Astrocyte (in vitro differentiated cells and primary cell): Measurements from ENCODE around the gene PLCH2. TPM values are rescaled to one million over a fixed set of nuclear protein-coding genes. Genes with fewer than 3 reads are reported as not detected.

ENCODE experiments used
- DNase-seq: peaks from one replicate; pipeline ENCODE4 v3.0.0-alpha.2; 2010; ENCODE audit warnings: low read depth
- FAIRE-seq: peaks from 2 replicates; lab custom pipeline; 2011; peaks lifted over from hg19 to GRCh38; lab: Jason Lieb, UNC
- H2AFZ ChIP-seq: 2 replicates; pipeline ENCODE4 v1.6.0; 2012; ENCODE audit warnings: low read depth, low read length, inconsistent platforms
- H3K27ac ChIP-seq: 2 replicates; pipeline ENCODE4 v1.5.1; 2011; ENCODE audit warnings: low read depth, low read length, inconsistent platforms
- H3K27me3 ChIP-seq: 2 replicates; pipeline ENCODE4 v1.6.0; 2011; ENCODE audit warnings: low read length, inconsistent platforms; ENCODE audit not compliant: insufficient read depth
- H3K36me3 ChIP-seq: 2 replicates; pipeline ENCODE4 v1.5.1; 2011; ENCODE audit warnings: low read length, inconsistent platforms; ENCODE audit not compliant: insufficient read depth
- H3K4me1 ChIP-seq: 2 replicates; pipeline ENCODE4 v1.5.1; 2011; ENCODE audit warnings: low read length, inconsistent platforms; ENCODE audit not compliant: insufficient read depth
- H3K4me2 ChIP-seq: 2 replicates; pipeline ENCODE4 v1.6.0; 2012; ENCODE audit warnings: low read length, inconsistent platforms
- H3K4me3 ChIP-seq: 2 replicates; pipeline ENCODE4 v1.5.1; 2011; ENCODE audit warnings: low read depth, mild to moderate bottlenecking, low read length, inconsistent platforms; ENCODE audit not compliant: insufficient read depth
- H3K79me2 ChIP-seq: 2 replicates; pipeline ENCODE4 v1.6.0; 2012; ENCODE audit warnings: mild to moderate bottlenecking, low read length, inconsistent platforms; ENCODE audit not compliant: insufficient read depth
- H3K9ac ChIP-seq: 2 replicates; pipeline ENCODE4 v1.6.0; 2012; ENCODE audit warnings: mild to moderate bottlenecking, low read length, inconsistent platforms
- H3K9me3 ChIP-seq: 2 replicates; pipeline ENCODE4 v1.5.1; 2012; ENCODE audit warnings: low read depth, mild to moderate bottlenecking, low read length, inconsistent platforms; ENCODE audit not compliant: insufficient read depth
- H4K20me1 ChIP-seq: 2 replicates; pipeline ENCODE4 v1.6.0; 2012; ENCODE audit warnings: low read length, inconsistent platforms; ENCODE audit not compliant: insufficient read depth
- H3K27ac Mint-ChIP-seq: one replicate; pipeline ENCODE4 v1.8.0; 2021; ENCODE audit warnings: mild to moderate bottlenecking, mixed read lengths; ENCODE audit not compliant: unreplicated experiment
- H3K27me3 Mint-ChIP-seq: one replicate; pipeline ENCODE4 v1.8.0; 2021; ENCODE audit warnings: low read depth, mixed read lengths; ENCODE audit not compliant: unreplicated experiment
- H3K36me3 Mint-ChIP-seq: one replicate; pipeline ENCODE4 v1.8.0; 2021; ENCODE audit warnings: low read depth, mixed read lengths; ENCODE audit not compliant: unreplicated experiment
- H3K4me1 Mint-ChIP-seq: one replicate; pipeline ENCODE4 v1.8.0; 2021; ENCODE audit warnings: low read depth, mixed read lengths; ENCODE audit not compliant: unreplicated experiment
- H3K4me3 Mint-ChIP-seq: one replicate; pipeline ENCODE4 v1.8.0; 2021; ENCODE audit warnings: mild to moderate bottlenecking, moderate library complexity, mixed read lengths; ENCODE audit not compliant: unreplicated experiment
- H3K9me3 Mint-ChIP-seq: one replicate; pipeline ENCODE4 v1.8.0; 2021; ENCODE audit warnings: mild to moderate bottlenecking, mixed read lengths; ENCODE audit not compliant: unreplicated experiment
- EZH2 ChIP-seq: IDR thresholded peaks from 2 replicates; pipeline ENCODE4 v1.6.1; 2012; ENCODE audit warnings: mild to moderate bottlenecking, low read length, inconsistent platforms; ENCODE audit not compliant: insufficient read depth
- total RNA-seq: library from RNA; stranded (reverse); gene quantifications from 2 replicates; pipeline ENCODE4 v1.2.1, GENCODE V29; 2021
- TF ChIP-seq, protein P1 (sequence below): IDR thresholded peaks from 2 replicates; pipeline ENCODE4 v1.5.1; 2011; ENCODE audit warnings: low read depth, mild to moderate bottlenecking, inconsistent platforms, low read length, moderate library complexity; ENCODE audit not compliant: insufficient read depth

PLCH2 gene
- total RNA-seq, 1 donor from 2014 or later = 2.0 TPM

GRCh38 chr1:2472109-2472508 lies 4.0 kb upstream of the PLCH2 start:
- H3K27ac Mint-ChIP-seq = no peak overlapping the region
- Histone ChIP-seq H2AFZ (no peak overlapping the region), H3K27ac (no peak overlapping the region), H3K36me3 (no peaks in the 10 kb centered on the region), H3K9ac (no peak overlapping the region), H3K9me3 (no peaks in the 10 kb centered on the region), H3K4me1 (no peaks in the 10 kb centered on the region), H3K79me2 (no peaks in the 10 kb centered on the region), H3K27me3 (no peaks in the 10 kb centered on the region), H3K4me3 (no peak overlapping the region), H3K4me2 (no peak overlapping the region), H4K20me1 (peaks cover 6% of the 10 kb centered on the region)
- no peaks in the 10 kb centered on the region for H3K36me3 Mint-ChIP-seq
- H3K9me3 Mint-ChIP-seq = no peaks in the 10 kb centered on the region
- no peak overlapping the region for H3K4me3 Mint-ChIP-seq
- no peak for TF ChIP-seq EZH2
- TF ChIP-seq, protein P1, sequence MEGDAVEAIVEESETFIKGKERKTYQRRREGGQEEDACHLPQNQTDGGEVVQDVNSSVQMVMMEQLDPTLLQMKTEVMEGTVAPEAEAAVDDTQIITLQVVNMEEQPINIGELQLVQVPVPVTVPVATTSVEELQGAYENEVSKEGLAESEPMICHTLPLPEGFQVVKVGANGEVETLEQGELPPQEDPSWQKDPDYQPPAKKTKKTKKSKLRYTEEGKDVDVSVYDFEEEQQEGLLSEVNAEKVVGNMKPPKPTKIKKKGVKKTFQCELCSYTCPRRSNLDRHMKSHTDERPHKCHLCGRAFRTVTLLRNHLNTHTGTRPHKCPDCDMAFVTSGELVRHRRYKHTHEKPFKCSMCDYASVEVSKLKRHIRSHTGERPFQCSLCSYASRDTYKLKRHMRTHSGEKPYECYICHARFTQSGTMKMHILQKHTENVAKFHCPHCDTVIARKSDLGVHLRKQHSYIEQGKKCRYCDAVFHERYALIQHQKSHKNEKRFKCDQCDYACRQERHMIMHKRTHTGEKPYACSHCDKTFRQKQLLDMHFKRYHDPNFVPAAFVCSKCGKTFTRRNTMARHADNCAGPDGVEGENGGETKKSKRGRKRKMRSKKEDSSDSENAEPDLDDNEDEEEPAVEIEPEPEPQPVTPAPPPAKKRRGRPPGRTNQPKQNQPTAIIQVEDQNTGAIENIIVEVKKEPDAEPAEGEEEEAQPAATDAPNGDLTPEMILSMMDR = no peak
- H3K4me1 Mint-ChIP-seq = peaks cover 4% of the 10 kb centered on the region
- no peak for DNase-seq
- peaks cover 2% of the 10 kb centered on the region for H3K27me3 Mint-ChIP-seq
- FAIRE-seq = no peak

GRCh38 chr1:2472561-2473177 lies 3.4 kb upstream of the PLCH2 start:
- TF ChIP-seq, protein P1 = no peak
- TF ChIP-seq EZH2 = no peak
- H3K27me3 ChIP-seq = no peaks in the 10 kb centered on the region
- FAIRE-seq = no peak

DNA sequence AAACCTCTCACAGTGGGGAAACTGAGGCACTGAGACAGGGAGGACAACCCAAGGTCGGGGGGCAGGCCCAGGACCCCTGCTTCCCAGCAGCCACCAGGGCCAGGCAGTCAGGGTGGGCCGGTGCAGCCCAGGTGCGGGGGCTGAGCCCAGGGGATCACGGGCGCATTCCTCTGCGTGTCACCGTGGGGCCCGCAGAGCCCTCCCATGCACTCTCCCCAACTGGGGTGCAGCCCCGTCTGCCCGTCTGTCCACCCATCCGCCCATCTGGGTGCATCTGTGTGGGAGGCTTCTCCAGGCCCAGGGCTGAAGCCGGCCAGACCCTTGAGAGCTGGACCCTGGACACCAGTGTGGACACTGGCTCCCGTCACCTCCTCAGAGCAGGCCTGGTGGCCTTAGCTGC lies 2.9 kb upstream of the PLCH2 start:
- Histone ChIP-seq H3K79me2 (no peaks in the 10 kb centered on the region), H3K9me3 (no peaks in the 10 kb centered on the region), H3K4me1 (no peaks in the 10 kb centered on the region), H3K27ac (no peak overlapping the region), H3K36me3 (no peaks in the 10 kb centered on the region), H3K4me2 (no peak overlapping the region), H3K27me3 (no peaks in the 10 kb centered on the region), H4K20me1 (peaks cover 4% of the 10 kb centered on the region), H3K4me3 (no peak overlapping the region), H3K9ac (no peak overlapping the region), H2AFZ (no peak overlapping the region)
- no peaks in the 10 kb centered on the region for H3K9me3 Mint-ChIP-seq
- TF ChIP-seq EZH2 = no peak
- TF ChIP-seq, protein P1 = no peak
- peaks cover 3% of the 10 kb centered on the region for H3K27me3 Mint-ChIP-seq
- no peak overlapping the region for H3K4me3 Mint-ChIP-seq
- no peaks in the 10 kb centered on the region for H3K36me3 Mint-ChIP-seq
- H3K27ac Mint-ChIP-seq = no peak overlapping the region
- FAIRE-seq (no peak), DNase-seq (no peak)
- peaks cover 4% of the 10 kb centered on the region for H3K4me1 Mint-ChIP-seq

More at GRCh38 chr1:2472561-2473177, 3.4 kb upstream of the PLCH2 start:
- Mint-ChIP-seq H3K4me1 (peaks cover 4% of the 10 kb centered on the region), H3K27me3 (peaks cover 3% of the 10 kb centered on the region), H3K27ac (no peak overlapping the region), H3K4me3 (no peak overlapping the region), H3K9me3 (no peaks in the 10 kb centered on the region), H3K36me3 (no peaks in the 10 kb centered on the region)
- no peak for DNase-seq
- Histone ChIP-seq H3K27ac (no peak overlapping the region), H4K20me1 (peaks cover 6% of the 10 kb centered on the region), H3K4me1 (no peaks in the 10 kb centered on the region), H3K4me2 (no peak overlapping the region), H3K4me3 (no peak overlapping the region), H2AFZ (no peak overlapping the region), H3K9ac (no peak overlapping the region), H3K36me3 (no peaks in the 10 kb centered on the region), H3K9me3 (no peaks in the 10 kb centered on the region), H3K79me2 (no peaks in the 10 kb centered on the region)
